Activated CD8-positive, alpha-beta memory T cell treated with anti-CD3 and anti-CD28 coated beads for 24 hours (primary cell): Measurements from ENCODE around the gene SH2B3.
"Not testable (repeated sequence)": the region's sequence is repeated elsewhere in the genome, so short reads cannot be mapped to it uniquely, and the experiment has no call there.

Experiments
- DNase-seq: peaks from one replicate; pipeline ENCODE4 v3.0.0-alpha.2; 2020

The SH2B3 gene

GRCh38 chr12:111387747-111388323 lies 17.9 kb upstream of the SH2B3 start:
- no peak for DNase-seq

- DNase-seq = no peak
These were observed 16.1 kb upstream of the SH2B3 start for GRCh38 chr12:111389635-111390034.

- no peak for DNase-seq
These were observed 14.8 kb upstream of the SH2B3 start for GRCh38 chr12:111390910-111391309.

- peak; percentile 51 for DNase-seq
These were observed 11.9 kb upstream of the SH2B3 start for GRCh38 chr12:111393700-111394300.

GRCh38 chr12:111394480-111394879 lies 11.2 kb upstream of the SH2B3 start:
- DNase-seq = no peak

- DNase-seq = no peak
These were observed 10.2 kb upstream of the SH2B3 start for GRCh38 chr12:111395336-111396187.

GRCh38 chr12:111396271-111396670 lies 9.5 kb upstream of the SH2B3 start:
- not testable (repeated sequence) for DNase-seq

GRCh38 chr12:111396726-111397445 lies 8.8 kb upstream of the SH2B3 start:
- DNase-seq = peak; percentile 97

GRCh38 chr12:111398530-111398929 lies 7.2 kb upstream of the SH2B3 start:
- peak; percentile 50 for DNase-seq

GRCh38 chr12:111399741-111400404 lies 5.8 kb upstream of the SH2B3 start:
- DNase-seq = not testable (repeated sequence)

GRCh38 chr12:111401167-111401605 lies 4.5 kb upstream of the SH2B3 start:
- DNase-seq = no peak

GRCh38 chr12:111402490-111402824 lies 3.3 kb upstream of the SH2B3 start:
- not testable (repeated sequence) for DNase-seq

- peak; percentile 92 for DNase-seq
These were observed 1.2 kb upstream of the SH2B3 start for GRCh38 chr12:111404362-111405148.

GRCh38 chr12:111405149-111405858 lies 419 bp upstream of the SH2B3 start:
- DNase-seq = peak; percentile 100

- DNase-seq = peak; percentile 84
These were observed 1.0 kb downstream of the SH2B3 start for GRCh38 chr12:111406474-111407376.

- DNase-seq = no peak
These were observed 1.8 kb downstream of the SH2B3 start for GRCh38 chr12:111407377-111408115.

GRCh38 chr12:111408116-111408440 lies 2.4 kb downstream of the SH2B3 start:
- DNase-seq = no peak

GRCh38 chr12:111408686-111409402 lies 3.1 kb downstream of the SH2B3 start:
- no peak for DNase-seq

- no peak for DNase-seq
These were observed 3.7 kb downstream of the SH2B3 start for GRCh38 chr12:111409403-111409779.
